ENCODE results near the gene ECPAS. TPM values are rescaled to one million over a fixed set of nuclear protein-coding genes. Genes with fewer than 3 reads are reported as not detected.

The ECPAS gene
- total RNA-seq, 1 experiment from 2014 or later: 122 TPM

- peaks cover 34% of the 10 kb centered on the region for H3K4me1 Mint-ChIP-seq
- POLR2A ChIA-PET: interaction anchor here (0.7 to 1.5 kb wide), 4 partner anchors 43 to 52 kb away, joined by 3 to 7 read pairs (median 5); partner anchors contain the start of gene ZNF483
- no peaks in the 10 kb centered on the region for H3K36me3 Mint-ChIP-seq
- DNase-seq (ENCODE audit: low spot score) (no peak), ATAC-seq (no peak)
- CTCF ChIA-PET: no interaction called here
- no peaks in the 10 kb centered on the region for H3K27me3 Mint-ChIP-seq (ENCODE audit: low read depth)
- peak overlapping the region; percentile 77 for H3K4me3 Mint-ChIP-seq
- H3K27ac Mint-ChIP-seq: peak overlapping the region; percentile 95
- TF ChIP-seq TCF7 (CRISPR knock-in tag; IDR thresholded peaks at IDR 0.05; ENCODE audit: low read depth) (no peak), ZNF232 (CRISPR knock-in tag; IDR thresholded peaks at IDR 0.05) (no peak), SMAD3 (CRISPR knock-in tag; IDR thresholded peaks at IDR 0.05; ENCODE audit: borderline replicate concordance) (no peak), ATF6 (CRISPR knock-in tag; IDR thresholded peaks at IDR 0.05) (no peak), CDX4 (CRISPR knock-in tag; IDR thresholded peaks at IDR 0.05; ENCODE audit: borderline replicate concordance) (no peak)
- no peaks in the 10 kb centered on the region for H3K9me3 Mint-ChIP-seq
These were observed 2.1 kb downstream of the ECPAS start for GRCh38 chr9:111481885-111482636.

GRCh38 chr9:111477677-111478076, 6.5 kb downstream of the ECPAS start:
- ChIA-PET POLR2A (no interaction called here), CTCF (no interaction called here)
- H3K27me3 Mint-ChIP-seq (ENCODE audit: low read depth): no peaks in the 10 kb centered on the region
- peaks cover 50% of the 10 kb centered on the region for H3K4me1 Mint-ChIP-seq
- TF ChIP-seq MAX (CRISPR knock-in tag; IDR thresholded peaks at IDR 0.05) (no peak), GABPB1 (CRISPR knock-in tag; IDR thresholded peaks at IDR 0.05) (no peak)
- TF ChIP-seq, protein P1, sequence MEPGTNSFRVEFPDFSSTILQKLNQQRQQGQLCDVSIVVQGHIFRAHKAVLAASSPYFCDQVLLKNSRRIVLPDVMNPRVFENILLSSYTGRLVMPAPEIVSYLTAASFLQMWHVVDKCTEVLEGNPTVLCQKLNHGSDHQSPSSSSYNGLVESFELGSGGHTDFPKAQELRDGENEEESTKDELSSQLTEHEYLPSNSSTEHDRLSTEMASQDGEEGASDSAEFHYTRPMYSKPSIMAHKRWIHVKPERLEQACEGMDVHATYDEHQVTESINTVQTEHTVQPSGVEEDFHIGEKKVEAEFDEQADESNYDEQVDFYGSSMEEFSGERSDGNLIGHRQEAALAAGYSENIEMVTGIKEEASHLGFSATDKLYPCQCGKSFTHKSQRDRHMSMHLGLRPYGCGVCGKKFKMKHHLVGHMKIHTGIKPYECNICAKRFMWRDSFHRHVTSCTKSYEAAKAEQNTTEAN (CRISPR knock-in tag; IDR thresholded peaks at IDR 0.05): no peak
- no peaks in the 10 kb centered on the region for H3K9me3 Mint-ChIP-seq
- H3K4me3 Mint-ChIP-seq: no peak overlapping the region
- DNase-seq (ENCODE audit: low spot score) (no peak), ATAC-seq (no peak)
- H3K27ac Mint-ChIP-seq: peak overlapping the region; percentile 57; the same call in 1 of the 2 replicates
- H3K36me3 Mint-ChIP-seq: no peaks in the 10 kb centered on the region

- H3K27me3 Mint-ChIP-seq (ENCODE audit: low read depth): no peaks in the 10 kb centered on the region
- CTCF ChIA-PET: no interaction called here
- TF ChIP-seq TCF7 (CRISPR knock-in tag; IDR thresholded peaks at IDR 0.05; ENCODE audit: low read depth) (no peak), IRF2 (CRISPR knock-in tag; IDR thresholded peaks at IDR 0.05; ENCODE audit: borderline replicate concordance, low read depth) (no peak), ZNF232 (CRISPR knock-in tag; IDR thresholded peaks at IDR 0.05) (no peak)
- POLR2A ChIA-PET: no interaction called here
- H3K27ac Mint-ChIP-seq: no peak overlapping the region
- no peaks in the 10 kb centered on the region for H3K9me3 Mint-ChIP-seq
- DNase-seq (ENCODE audit: low spot score): no peak
- no peak overlapping the region for H3K4me3 Mint-ChIP-seq
- no peak for ATAC-seq
- peaks cover 48% of the 10 kb centered on the region for H3K4me1 Mint-ChIP-seq
- H3K36me3 Mint-ChIP-seq: no peaks in the 10 kb centered on the region
These were observed 9.0 kb downstream of the ECPAS start for GRCh38 chr9:111475195-111475594.

GRCh38 chr9:111474385-111474784, 9.8 kb downstream of the ECPAS start:
- CTCF ChIA-PET: no interaction called here
- no peaks in the 10 kb centered on the region for H3K9me3 Mint-ChIP-seq
- no peaks in the 10 kb centered on the region for H3K36me3 Mint-ChIP-seq
- ATAC-seq: peak; percentile 36; the same call in 1 of the 2 replicates
- peaks cover 48% of the 10 kb centered on the region for H3K4me1 Mint-ChIP-seq
- no peaks in the 10 kb centered on the region for H3K27me3 Mint-ChIP-seq (ENCODE audit: low read depth)
- DNase-seq (ENCODE audit: low spot score): no peak
- peak overlapping the region; percentile 3; the same call in 1 of the 2 replicates for H3K27ac Mint-ChIP-seq
- H3K4me3 Mint-ChIP-seq: no peak overlapping the region
- POLR2A ChIA-PET: interaction anchor here (0.5 kb wide), 1 partner anchor 8 kb away, joined by 3 read pairs; no protein-coding TSS in a partner anchor
- TF ChIP-seq ATF1 (CRISPR knock-in tag; IDR thresholded peaks at IDR 0.05): no peak
- TF ChIP-seq PREB (CRISPR knock-in tag; IDR thresholded peaks at IDR 0.05; ENCODE audit: borderline replicate concordance): no peak
- TF ChIP-seq, protein P2, sequence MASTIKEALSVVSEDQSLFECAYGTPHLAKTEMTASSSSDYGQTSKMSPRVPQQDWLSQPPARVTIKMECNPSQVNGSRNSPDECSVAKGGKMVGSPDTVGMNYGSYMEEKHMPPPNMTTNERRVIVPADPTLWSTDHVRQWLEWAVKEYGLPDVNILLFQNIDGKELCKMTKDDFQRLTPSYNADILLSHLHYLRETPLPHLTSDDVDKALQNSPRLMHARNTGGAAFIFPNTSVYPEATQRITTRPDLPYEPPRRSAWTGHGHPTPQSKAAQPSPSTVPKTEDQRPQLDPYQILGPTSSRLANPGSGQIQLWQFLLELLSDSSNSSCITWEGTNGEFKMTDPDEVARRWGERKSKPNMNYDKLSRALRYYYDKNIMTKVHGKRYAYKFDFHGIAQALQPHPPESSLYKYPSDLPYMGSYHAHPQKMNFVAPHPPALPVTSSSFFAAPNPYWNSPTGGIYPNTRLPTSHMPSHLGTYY (CRISPR knock-in tag; IDR thresholded peaks at IDR 0.05): no peak
- TF ChIP-seq NFE2L1 (CRISPR knock-in tag; IDR thresholded peaks at IDR 0.05): no peak
- no peak for TF ChIP-seq NR3C1 (CRISPR knock-in tag; conservative IDR thresholded peaks at IDR 0.05; ENCODE audit: low read depth)

All from WTC11 (cell line).